Thymus (tissue), 11 donors: ENCODE data around the gene PLBD1. TPM values are rescaled to one million over a fixed set of nuclear protein-coding genes. Genes with fewer than 3 reads are reported as not detected.

ENCODE experiments used
- DNase-seq, 9 donors: peaks; one replicate each; pipeline ENCODE4 v3.0.0-alpha.2; 2013; ENCODE audit warnings: low spot score in 9 of 9, low read depth in 6 of 9, missing footprints in 1 of 9
- H3K27ac ChIP-seq, 2 donors: one replicate each; pipeline ENCODE4 v1.5.1; 2013; ENCODE audit warnings: control low read depth in 1 of 2, low read depth in 1 of 2, low read length in 1 of 2, mild to moderate bottlenecking in 1 of 2, moderate library complexity in 1 of 2
- H3K27me3 ChIP-seq, 2 donors: one replicate each; pipeline ENCODE4 v1.5.1; 2013; ENCODE audit warnings: low read length in 1 of 2; ENCODE audit not compliant: control insufficient read depth in 2 of 2, insufficient read depth in 1 of 2
- H3K36me3 ChIP-seq, 2 donors: one replicate each; pipeline ENCODE4 v1.5.1; 2013; ENCODE audit warnings: low read length in 1 of 2, mild to moderate bottlenecking in 1 of 2, moderate library complexity in 1 of 2; ENCODE audit not compliant: control insufficient read depth in 2 of 2, insufficient read depth in 2 of 2
- H3K4me1 ChIP-seq, 2 donors: one replicate each; pipeline ENCODE4 v1.5.1; 2013; ENCODE audit warnings: low read length in 2 of 2; ENCODE audit not compliant: control insufficient read depth in 2 of 2, insufficient read depth in 2 of 2
- H3K4me3 ChIP-seq, 2 donors: one replicate each; pipeline ENCODE4 v1.5.1; 2013; ENCODE audit warnings: low read length in 2 of 2, control low read depth in 1 of 2, mild to moderate bottlenecking in 1 of 2
- H3K9me3 ChIP-seq, 2 donors: one replicate each; pipeline ENCODE4 v1.5.1; 2013; ENCODE audit warnings: low read length in 1 of 2, mild to moderate bottlenecking in 1 of 2; ENCODE audit not compliant: control insufficient read depth in 2 of 2, insufficient read depth in 1 of 2
- WGBS: extraction: QIAGEN DNeasy Blood & Tissue Kit; methylation state at CpG from one replicate; pipeline ENCODE4 v1.1.7; 2013; 5-methylcytosine and 5-hydroxymethylcytosine counted together
- polyA plus RNA-seq: library from polyadenylated mRNA; stranded (reverse); fragments of 200-250 nt; gene quantifications from one replicate; pipeline ENCODE4 v1.2.3, GENCODE V29; 2013
- total RNA-seq: library from RNA; stranded (reverse); fragments of 120-200 nt; gene quantifications from one replicate; pipeline ENCODE4 v1.2.4, GENCODE V29; 2013
- donor health status: healthy.

The PLBD1 gene
- total and polyA plus RNA-seq, 2 donors = 6.5 to 9.5 TPM

- DNase-seq = no peak
- H3K9me3 ChIP-seq = no peaks in the 10 kb centered on the region
- no peak overlapping the region for H3K4me3 ChIP-seq
- H3K27ac ChIP-seq = no peak overlapping the region
- no peaks in the 10 kb centered on the region for H3K4me1 ChIP-seq
- H3K27me3 ChIP-seq = no peaks in the 10 kb centered on the region
- no peaks in the 10 kb centered on the region for H3K36me3 ChIP-seq
- 96% methylated on average over 3 of the region's 3 CpGs for WGBS
Measured at GRCh38 chr12:14605401-14605989, 37.8 kb upstream of the PLBD1 start.

GRCh38 chr12:14601692-14602478, 34.2 kb upstream of the PLBD1 start:
- no peak for DNase-seq
- WGBS = 90% methylated on average over 4 of the region's 4 CpGs
- H3K4me3 ChIP-seq = no peak overlapping the region

GRCh38 chr12:14597480-14597879, 29.8 kb upstream of the PLBD1 start:
- H3K36me3 ChIP-seq = no peaks in the 10 kb centered on the region
- no peak overlapping the region for H3K4me3 ChIP-seq
- no peak overlapping the region for H3K27ac ChIP-seq
- H3K27me3 ChIP-seq = no peaks in the 10 kb centered on the region
- no peaks in the 10 kb centered on the region for H3K9me3 ChIP-seq
- 95% methylated on average over 3 of the region's 3 CpGs for WGBS
- no peak for DNase-seq
- H3K4me1 ChIP-seq = no peaks in the 10 kb centered on the region

More at GRCh38 chr12:14601692-14602478, 34.2 kb upstream of the PLBD1 start:
- no peaks in the 10 kb centered on the region for H3K4me1 ChIP-seq
- no peaks in the 10 kb centered on the region for H3K27me3 ChIP-seq
- no peak overlapping the region for H3K27ac ChIP-seq
- no peaks in the 10 kb centered on the region for H3K36me3 ChIP-seq
- H3K9me3 ChIP-seq = no peaks in the 10 kb centered on the region

- 93% methylated on average over 1 of the region's 1 CpG for WGBS
Measured at GRCh38 chr12:14591719-14592118, 24.0 kb upstream of the PLBD1 start.

GRCh38 chr12:14589169-14590004, 21.7 kb upstream of the PLBD1 start:
- Histone ChIP-seq H3K27me3 (no peaks in the 10 kb centered on the region), H3K4me3 (no peak overlapping the region), H3K27ac (no peak overlapping the region), H3K36me3 (no peaks in the 10 kb centered on the region), H3K4me1 (no peaks in the 10 kb centered on the region), H3K9me3 (no peaks in the 10 kb centered on the region)
- WGBS = 93% methylated on average over 18 of the region's 18 CpGs
- no peak for DNase-seq

More at GRCh38 chr12:14591719-14592118, 24.0 kb upstream of the PLBD1 start:
- Histone ChIP-seq H3K27me3 (no peaks in the 10 kb centered on the region), H3K4me3 (no peak overlapping the region), H3K9me3 (no peaks in the 10 kb centered on the region), H3K27ac (no peak overlapping the region), H3K36me3 (no peaks in the 10 kb centered on the region), H3K4me1 (no peaks in the 10 kb centered on the region)
- no peak for DNase-seq

GRCh38 chr12:14588571-14588970, 20.9 kb upstream of the PLBD1 start:
- H3K9me3 ChIP-seq = no peaks in the 10 kb centered on the region
- no peaks in the 10 kb centered on the region for H3K4me1 ChIP-seq
- H3K4me3 ChIP-seq = no peak overlapping the region
- H3K27ac ChIP-seq = no peak overlapping the region
- H3K36me3 ChIP-seq = no peaks in the 10 kb centered on the region
- no peak for DNase-seq
- WGBS = 93% methylated on average over 3 of the region's 3 CpGs
- H3K27me3 ChIP-seq = no peaks in the 10 kb centered on the region

GRCh38 chr12:14578646-14579045, 11.0 kb upstream of the PLBD1 start:
- 94% methylated on average over 8 of the region's 8 CpGs for WGBS
- Histone ChIP-seq H3K9me3 (no peaks in the 10 kb centered on the region), H3K36me3 (no peaks in the 10 kb centered on the region), H3K4me1 (no peaks in the 10 kb centered on the region), H3K27me3 (no peaks in the 10 kb centered on the region), H3K27ac (no peak overlapping the region), H3K4me3 (no peak overlapping the region)
- DNase-seq = no peak

GRCh38 chr12:14577344-14577743, 9.7 kb upstream of the PLBD1 start:
- H3K27ac ChIP-seq = no peak overlapping the region
- DNase-seq = peak in 3 of 9 donors; percentile 6 to 51 (median 8)
- 1% methylated on average over 1 of the region's 1 CpG for WGBS
- H3K9me3 ChIP-seq = no peaks in the 10 kb centered on the region
- H3K4me1 ChIP-seq = no peaks in the 10 kb centered on the region
- H3K36me3 ChIP-seq = no peaks in the 10 kb centered on the region
- no peak overlapping the region for H3K4me3 ChIP-seq
- no peaks in the 10 kb centered on the region for H3K27me3 ChIP-seq

GRCh38 chr12:14576896-14577295, 9.2 kb upstream of the PLBD1 start:
- DNase-seq = no peak
- H3K4me3 ChIP-seq = no peak overlapping the region
- H3K27ac ChIP-seq = no peak overlapping the region
- no peaks in the 10 kb centered on the region for H3K9me3 ChIP-seq
- H3K27me3 ChIP-seq = no peaks in the 10 kb centered on the region
- WGBS = 63% methylated on average over 8 of the region's 8 CpGs
- no peaks in the 10 kb centered on the region for H3K36me3 ChIP-seq
- no peaks in the 10 kb centered on the region for H3K4me1 ChIP-seq
